K562 (cell line): ENCODE measurements around the gene RBFOX2. TPM values are rescaled to one million over a fixed set of nuclear protein-coding genes. Genes with fewer than 3 reads are reported as not detected.

Source experiments
- ATAC-seq: fragments of 200-7000 bp; cut with Tn5 transposase; 3 replicates; pipeline ENCODE4 v1.9.1; 2020; ENCODE audit warnings: moderate library complexity
- BruUV-seq: library from RNA; stranded (reverse); fragments of 400-500 nt; replicated peaks from 2 replicates; lab custom pipeline; 2021; lab: Mats Ljungman, UMichigan
- CTCF ChIA-PET: fragments of 300-600 bp; formaldehyde crosslinking; extraction: SDS; loops from one replicate; lab custom pipeline; 2021; ENCODE audit warnings: low intra/inter-chr PET ratio; lab: Yijun Ruan, JAX
- POLR2A ChIA-PET: fragments of 300-600, 350-650 bp; sonication (Branson Sonifier 250); formaldehyde crosslinking; extraction: SDS; loops from one replicate; lab custom pipeline; 2021; ENCODE audit warnings: antibody characterized with exemption, inconsistent platforms; lab: Yijun Ruan, JAX
- DNase-seq, 4 experiments: peaks; one replicate each; pipeline versions ENCODE4 v3.0.0 to v3.0.0-alpha.2; 2011 to 2018; ENCODE audit warnings: low spot score in 3 of 4, mixed read lengths in 3 of 4; ENCODE audit errors: extremely low read depth in 1 of 4
- FAIRE-seq: peaks from 2 replicates; lab custom pipeline; 2011; peaks lifted over from hg19 to GRCh38; lab: Jason Lieb, UNC
- H2AFZ ChIP-seq: 2 replicates; pipeline ENCODE4 v1.6.0; 2011; ENCODE audit warnings: low read depth, low read length, control low read depth, inconsistent platforms
- H3K27ac ChIP-seq: fragments of 200-600 bp; 3 replicates; pipeline ENCODE4 v1.8.0; 2011; ENCODE audit warnings: low read depth, mild to moderate bottlenecking, control low read depth, inconsistent platforms, low read length, moderate library complexity, mixed read lengths; ENCODE audit errors: extremely low read depth
- H3K27me3 ChIP-seq, 2 experiments: fragments of 300-600 bp in 1 of 2; 2 replicates in 1 of 2; 3 replicates in 1 of 2; pipeline versions ENCODE4 v1.6.0 to v1.8.0; 2011; ENCODE audit warnings: inconsistent platforms in 2 of 2, low read length in 2 of 2, mild to moderate bottlenecking in 1 of 2, mixed read lengths in 1 of 2, moderate library complexity in 1 of 2; ENCODE audit not compliant: control insufficient read depth in 2 of 2, insufficient read depth in 2 of 2
- H3K36me3 ChIP-seq: fragments of 300-600 bp; 3 replicates; pipeline ENCODE4 v1.8.0; 2011; ENCODE audit warnings: mild to moderate bottlenecking, low read length, inconsistent platforms; ENCODE audit not compliant: control insufficient read depth, insufficient read depth
- H3K4me1 ChIP-seq, 2 experiments: fragments of 200-600 bp in 1 of 2; replicated peaks in 1 of 2; 2 replicates in 1 of 2; 3 replicates in 1 of 2; pipeline versions ENCODE4 v1.5.1 to v1.8.0; 2011; ENCODE audit warnings: inconsistent platforms in 2 of 2, low read length in 2 of 2, mild to moderate bottlenecking in 1 of 2, mixed read lengths in 1 of 2, moderate library complexity in 1 of 2; ENCODE audit not compliant: control insufficient read depth in 2 of 2, insufficient read depth in 2 of 2
- H3K4me2 ChIP-seq: 2 replicates; pipeline ENCODE4 v1.6.1; 2011; ENCODE audit warnings: low read length, control low read depth, inconsistent platforms, mixed read lengths; ENCODE audit not compliant: insufficient read depth
- H3K4me3 ChIP-seq: fragments of 200-600 bp; sonication (generic), shearing (Covaris generic); 2 replicates; pipeline ENCODE4 v1.5.1; 2016; ENCODE audit warnings: control low read depth, inconsistent platforms
- H3K79me2 ChIP-seq: fragments of 200-600 bp; 3 replicates; pipeline ENCODE4 v1.8.0; 2011; ENCODE audit warnings: low read length, inconsistent platforms; ENCODE audit not compliant: control insufficient read depth, insufficient read depth
- H3K9ac ChIP-seq, 2 experiments: 2 replicates each; pipeline versions ENCODE4 v1.6.0 to v1.6.1; 2011; ENCODE audit warnings: low read depth in 2 of 2, low read length in 2 of 2, control low read depth in 1 of 2, inconsistent platforms in 1 of 2, mild to moderate bottlenecking in 1 of 2, mixed read lengths in 1 of 2; ENCODE audit not compliant: insufficient read depth in 1 of 2
- H3K9me1 ChIP-seq: one replicate; pipeline ENCODE4 v1.6.0; 2011; ENCODE audit warnings: inconsistent platforms, mild to moderate bottlenecking, low read length, moderate library complexity; ENCODE audit not compliant: control insufficient read depth, insufficient read depth
- H3K9me3 ChIP-seq: replicated peaks from 2 replicates; pipeline ENCODE4 v1.5.1; 2011; ENCODE audit warnings: low read depth, low read length, inconsistent platforms; ENCODE audit not compliant: control insufficient read depth, insufficient read depth
- H4K20me1 ChIP-seq: replicated peaks from 2 replicates; pipeline ENCODE4 v1.6.1; 2011; ENCODE audit warnings: low read length, inconsistent platforms, mixed read lengths; ENCODE audit not compliant: control insufficient read depth, insufficient read depth
- BHLHE40 ChIP-seq: IDR thresholded peaks from 2 replicates; pipeline ENCODE4 v1.6.1; 2011; ENCODE audit warnings: low read length, improper control_type of control experiment
- CC2D1A ChIP-seq: fragments of 450-650 bp; IDR thresholded peaks from 2 replicates; pipeline ENCODE4 v1.6.1; 2017; ENCODE audit warnings: mild to moderate bottlenecking
- CTCF ChIP-seq, 3 experiments: IDR thresholded peaks in 2 of 3; conservative IDR thresholded peaks in 1 of 3; 2 replicates each; pipeline ENCODE4 v1.5.1; 2011 to 2012; ENCODE audit warnings: low read length in 3 of 3, mild to moderate bottlenecking in 3 of 3, control low read depth in 2 of 3, improper control_type of control experiment in 1 of 3, inconsistent platforms in 1 of 3, low read depth in 1 of 3, mixed read lengths in 1 of 3, moderate library complexity in 1 of 3; ENCODE audit not compliant: insufficient read depth in 2 of 3
- RBM15 ChIP-seq: fragments of 200-400 bp; formaldehyde crosslinking; IDR thresholded peaks from 2 replicates; pipeline ENCODE4 v1.6.1; 2018; ENCODE audit warnings: mild to moderate bottlenecking, low read length, moderate library complexity; ENCODE audit not compliant: insufficient read depth
- TARDBP ChIP-seq: fragments of 450-650 bp; IDR thresholded peaks from 2 replicates; pipeline ENCODE4 v1.6.1; 2016
- WGBS: fragments of 100-300 bp; shearing (Covaris generic); methylation state at CpG from one replicate; pipeline ENCODE4 v1.1.6; 2016; ENCODE audit warnings: low coverage, mixed read lengths; ENCODE audit not compliant: insufficient coverage; ENCODE audit errors: missing lambda C conversion rate; 5-methylcytosine and 5-hydroxymethylcytosine counted together
- in situ Hi-C: fragments of 300-500 bp; cut with MboI; formaldehyde crosslinking; loops from 4 replicates; pipeline ENCODE4 v1.15.0; 2018; ENCODE audit warnings: inconsistent platforms, mixed read lengths
- intact Hi-C: fragments of 100-400 bp; cut with micrococcal nuclease; formaldehyde crosslinking; loops from 2 replicates; pipeline ENCODE4 v1.14.2; 2022
- polyA plus RNA-seq, 8 experiments: library from polyadenylated mRNA; depleted of rRNA in 4 of 8; stranded (reverse) in 5 of 8; unstranded in 3 of 8; fragments of >200 nt; fragmentation: Nextera tagmentation in 2 of 8; fragmentation: Illumina TruSeq in 1 of 8; extraction: Ambion mirVana in 2 of 8; extraction: Trizol in 1 of 8; gene quantifications; 2 replicates each; pipeline versions ENCODE4 v1.2.1 to v1.2.3, GENCODE V29; 2011 to 2014; ENCODE audit warnings: inconsistent platforms in 1 of 8, missing spikeins in 1 of 8
- total RNA-seq, 7 experiments: library from RNA; depleted of rRNA in 6 of 7; stranded (reverse); fragments of >200 nt in 6 of 7; fragmentation: Illumina TruSeq in 2 of 7; extraction: Trizol in 2 of 7; gene quantifications; 2 replicates each; pipeline versions ENCODE4 v1.2.1 to v1.2.3, GENCODE V29; 2011 to 2021; ENCODE audit warnings: low replicate concordance in 1 of 7

RBFOX2 gene
- total and polyA plus RNA-seq, 9 of the 15 experiments (the other 6 are each of a cell fraction or from before 2014, with no cell fraction given) = 5.8 to 24.8 (median 14.2) TPM

- TF ChIP-seq CTCF (IDR thresholded peaks at IDR 0.05 in 2 of 3, conservative IDR thresholded peaks at IDR 0.05 in 1 of 3; ENCODE audit: insufficient read depth in 2 of 3, low read depth in 1 of 3, low read length in 3 of 3) = no peak
- TF ChIP-seq RBM15 = no peak
- no peak for TF ChIP-seq CC2D1A
- no peak for TF ChIP-seq TARDBP
Observed at GRCh38 chr22:36064358-36064757, 35.7 kb upstream of the RBFOX2 start (continued).

DNA sequence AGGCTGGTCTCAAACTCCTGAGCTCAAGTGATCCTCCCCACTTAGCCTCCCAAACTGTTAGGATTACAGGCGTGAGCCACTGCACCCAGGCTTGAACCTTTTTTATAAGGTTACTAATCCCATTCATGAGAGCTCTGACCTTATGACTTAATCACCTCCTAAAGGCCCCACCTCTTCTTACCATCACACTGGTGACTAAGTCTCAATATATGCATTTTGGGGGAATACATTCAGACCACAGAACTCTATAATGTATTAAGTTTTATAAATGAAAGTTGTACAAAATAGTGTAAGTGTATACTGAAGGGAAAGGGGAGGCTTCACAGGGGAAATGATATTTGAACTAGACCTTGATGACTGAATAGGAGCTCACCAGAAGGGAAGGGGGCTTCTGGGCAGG is 28.4 kb upstream of the RBFOX2 start:
- H3K4me3 ChIP-seq = no peak overlapping the region
- no peaks in the 10 kb centered on the region for H3K36me3 ChIP-seq
- no peak for TF ChIP-seq BHLHE40
- POLR2A ChIA-PET = interaction anchor here (0.6 to 3.6 kb wide), 2 partner anchors 9 to 503 kb away, joined by 3 to 12 read pairs; no protein-coding TSS in a partner anchor
- no peak overlapping the region for H3K27ac ChIP-seq
- peaks cover 0 to 15% of the 10 kb centered on the region in 2 experiments; a peak in 3 of 5 replicates for H3K4me1 ChIP-seq
- CTCF ChIA-PET = no interaction called here
- ATAC-seq (no peak), FAIRE-seq (no peak), DNase-seq (no peak)
- H2AFZ ChIP-seq = no peak overlapping the region
- no peaks in the 10 kb centered on the region for H3K27me3 ChIP-seq
- BruUV-seq = no TSS peak
- H4K20me1 ChIP-seq = no peaks in the 10 kb centered on the region
- H3K9me1 ChIP-seq = no peaks in the 10 kb centered on the region
- H3K9ac ChIP-seq = no peak overlapping the region
- intact Hi-C loops = no loop called here
- in situ Hi-C loops = no loop called here
- no peaks in the 10 kb centered on the region for H3K79me2 ChIP-seq
- H3K9me3 ChIP-seq = no peaks in the 10 kb centered on the region
- H3K4me2 ChIP-seq = no peak overlapping the region
- 83% methylated on average over 1 of the region's 1 CpG for WGBS
